HepG2 (cell line): ENCODE results near the gene RAB2B. TPM values are rescaled to one million over a fixed set of nuclear protein-coding genes. Genes with fewer than 3 reads are reported as not detected.

Experiments used
- ARID4A ChIP-seq: sonication (generic); formaldehyde crosslinking; IDR thresholded peaks from 2 replicates; pipeline ENCODE4 v1.5.0; 2020; ENCODE audit warnings: mild to moderate bottlenecking, missing genetic modification reagents, borderline replicate concordance
- ATF4 ChIP-seq, 2 experiments: fragments of 450-650 bp in 1 of 2; sonication (generic) in 1 of 2; formaldehyde crosslinking; IDR thresholded peaks; 2 replicates each; pipeline versions ENCODE4 v1.5.0 to v1.8.0; 2020 to 2022; ENCODE audit warnings: mild to moderate bottlenecking in 1 of 2, missing genetic modification reagents in 1 of 2
- GABPA ChIP-seq, 2 experiments: IDR thresholded peaks; 2 replicates each; pipeline ENCODE4 v1.6.1; 2011 to 2016; ENCODE audit warnings: low read depth in 2 of 2, low read length in 1 of 2, missing biosample characterization in 1 of 2, missing genetic modification characterization in 1 of 2
- MZF1 ChIP-seq: sonication (generic); formaldehyde crosslinking; IDR thresholded peaks from 2 replicates; pipeline ENCODE4 v1.8.1; 2023; ENCODE audit warnings: mild to moderate bottlenecking, missing genetic modification reagents, borderline replicate concordance
- NPAS2 ChIP-seq: sonication (generic); formaldehyde crosslinking; IDR thresholded peaks from 2 replicates; pipeline ENCODE4 v1.8.0; 2022; ENCODE audit warnings: mild to moderate bottlenecking, missing genetic modification reagents, borderline replicate concordance
- RBFOX2 ChIP-seq: fragments of 200-400 bp; formaldehyde crosslinking; IDR thresholded peaks from 2 replicates; pipeline ENCODE4 v1.6.1; 2017; ENCODE audit warnings: low read depth, mild to moderate bottlenecking, low read length
- SYNCRIP ChIP-seq: fragments of 200-400 bp; formaldehyde crosslinking; IDR thresholded peaks from 2 replicates; pipeline ENCODE4 v1.6.1; 2018; ENCODE audit warnings: mild to moderate bottlenecking, low read depth, low read length; ENCODE audit not compliant: insufficient read depth
- TGIF2 ChIP-seq: IDR thresholded peaks from 2 replicates; pipeline ENCODE4 v1.6.1; 2016; ENCODE audit warnings: control low read depth, missing compliant biosample characterization
- ZNF441 ChIP-seq: sonication (generic); formaldehyde crosslinking; IDR thresholded peaks from 2 replicates; pipeline ENCODE4 v1.7.0; 2021; ENCODE audit warnings: missing genetic modification reagents, borderline replicate concordance
- ZNF790 ChIP-seq: sonication (generic); formaldehyde crosslinking; IDR thresholded peaks from 2 replicates; pipeline ENCODE4 v1.8.0; 2022; ENCODE audit warnings: missing genetic modification reagents, mild to moderate bottlenecking, borderline replicate concordance
- polyA plus RNA-seq, 8 experiments: library from polyadenylated mRNA; depleted of rRNA in 3 of 8; stranded (reverse) in 7 of 8; unstranded in 1 of 8; fragments of >200 nt; fragmentation: Illumina TruSeq in 4 of 8; extraction: Trizol in 4 of 8; gene quantifications; 2 replicates each; pipeline versions ENCODE4 v1.2.1 to v1.2.3, GENCODE V29; 2011 to 2016; ENCODE audit warnings: low read depth in 4 of 8, missing spikeins in 1 of 8, mixed read lengths in 1 of 8; ENCODE audit not compliant: insufficient read depth in 1 of 8
- total RNA-seq, 5 experiments: library from RNA; depleted of rRNA; stranded (reverse); fragments of >200 nt; fragmentation: Illumina TruSeq; extraction: Trizol; gene quantifications; 2 replicates each; pipeline ENCODE4 v1.2.3, GENCODE V29; 2016; ENCODE audit warnings: low read depth in 1 of 5

RAB2B gene
- total and polyA plus RNA-seq, 2 of the 13 experiments (the other 11 are each of a cell fraction or from before 2014, with no cell fraction given): 36.0 to 60.6 TPM

GRCh38 chr14:21494902-21495762 is 18.4 kb upstream of the RAB2B start (continued):
- no peak for TF ChIP-seq SYNCRIP
- TF ChIP-seq ZNF441: no peak
- TF ChIP-seq MZF1 (CRISPR knock-in tag): no peak
- TF ChIP-seq ATF4 (CRISPR knock-in tag; IDR thresholded peaks at IDR 0.05): peak in 1 of 2 experiments; percentile 21; a peak in 1 of 4 replicates
- TF ChIP-seq RBFOX2: 0 out of 2 replicates have a peak, but pooled peaks have one; percentile 32
- TF ChIP-seq ZNF790 (CRISPR knock-in tag): no peak
- TF ChIP-seq TGIF2 (CRISPR knock-in tag): no peak
- TF ChIP-seq NPAS2 (CRISPR knock-in tag): no peak
- no peak for TF ChIP-seq ARID4A (CRISPR knock-in tag)
- TF ChIP-seq GABPA (IDR thresholded peaks at IDR 0.05; ENCODE audit: low read depth, low read length): no peak
- no peak for TF ChIP-seq GABPA (CRISPR knock-in tag; IDR thresholded peaks at IDR 0.05; ENCODE audit: low read depth)
